NCI-H446 treated with DMSO at 0.1 percent for 48 hours (cell line): ENCODE data around the gene TTLL8.

ENCODE experiments used
- DNase-seq: peaks from one replicate; lab custom pipeline; 2025; lab: John Stamatoyannopoulos, UW

The TTLL8 gene

GRCh38 chr22:50016988-50017700 is 41.0 kb downstream of the TTLL8 start:
- no peak for DNase-seq

GRCh38 chr22:50016308-50016987 is 41.6 kb downstream of the TTLL8 start:
- no peak for DNase-seq

GRCh38 chr22:50015451-50016307 is 42.4 kb downstream of the TTLL8 start:
- no peak for DNase-seq

- no peak for DNase-seq
Measured at GRCh38 chr22:50014655-50015401, 43.3 kb downstream of the TTLL8 start.

- no peak for DNase-seq
Measured at GRCh38 chr22:50014053-50014501, 44.0 kb downstream of the TTLL8 start.

GRCh38 chr22:50012211-50013181 is 45.6 kb downstream of the TTLL8 start, which contains the start of gene IL17REL:
Gene IL17REL (minus strand): TSS chr22:50012765. CDS start chr22:50012646, 119 bp downstream.
- DNase-seq, result no peak

GRCh38 chr22:50011447-50012210 is 46.5 kb downstream of the TTLL8 start:
- DNase-seq, result no peak

- no peak for DNase-seq
Measured at GRCh38 chr22:50010676-50011446, 47.2 kb downstream of the TTLL8 start.

- DNase-seq, result no peak
Measured at GRCh38 chr22:50009765-50010675, 48.1 kb downstream of the TTLL8 start.

- no peak for DNase-seq
Measured at GRCh38 chr22:50009251-50009650, 48.8 kb downstream of the TTLL8 start.

GRCh38 chr22:50008151-50009040 is 49.7 kb downstream of the TTLL8 start:
- DNase-seq, result no peak

GRCh38 chr22:50007057-50007511 is 51.0 kb downstream of the TTLL8 start:
- DNase-seq, result no peak

- DNase-seq, result no peak
Measured at GRCh38 chr22:50004918-50005317, 53.2 kb downstream of the TTLL8 start.

GRCh38 chr22:50002791-50003190 is 55.3 kb downstream of the TTLL8 start:
- no peak for DNase-seq

- DNase-seq, result no peak
Measured at GRCh38 chr22:50001388-50002231, 56.5 kb downstream of the TTLL8 start.
